Mesendoderm (in vitro differentiated cells): ENCODE data around the gene PCYT1B.
A peak's percentile ranks its signal among the peaks of the same experiment; 100 is the strongest.

Source experiments
- DNase-seq: peaks from one replicate; pipeline ENCODE4 v3.0.0; 2013
- H2AK5ac ChIP-seq: 2 replicates; pipeline ENCODE4 v1.6.1; 2013; ENCODE audit warnings: low read length, inconsistent platforms
- H2BK120ac ChIP-seq: 2 replicates; pipeline ENCODE4 v1.6.1; 2013; ENCODE audit warnings: low read depth, mild to moderate bottlenecking, low read length, moderate library complexity, mixed read lengths
- H2BK15ac ChIP-seq: replicated peaks from 2 replicates; pipeline ENCODE4 v1.6.1; 2013; ENCODE audit warnings: low read depth, mild to moderate bottlenecking, moderate library complexity
- H2BK5ac ChIP-seq: 2 replicates; pipeline ENCODE4 v1.6.1; 2013; ENCODE audit warnings: low read length, inconsistent platforms
- H3K18ac ChIP-seq: 2 replicates; pipeline ENCODE4 v1.6.1; 2013; ENCODE audit warnings: mild to moderate bottlenecking, low read length, mixed read lengths
- H3K23ac ChIP-seq: one replicate; pipeline ENCODE4 v1.6.1; 2013; ENCODE audit warnings: low read length
- H3K27ac ChIP-seq: 2 replicates; pipeline ENCODE4 v1.5.1; 2013; ENCODE audit warnings: low read depth, mild to moderate bottlenecking, inconsistent platforms, low read length, moderate library complexity
- H3K27me3 ChIP-seq: 2 replicates; pipeline ENCODE4 v1.6.1; 2013; ENCODE audit warnings: low read length, control low read depth, mild to moderate bottlenecking, inconsistent platforms; ENCODE audit not compliant: insufficient read depth, poor library complexity
- H3K36me3 ChIP-seq: 2 replicates; pipeline ENCODE4 v1.6.1; 2013; ENCODE audit warnings: low read length, inconsistent platforms; ENCODE audit not compliant: control insufficient read depth, insufficient read depth
- H3K4ac ChIP-seq: one replicate; pipeline ENCODE4 v1.6.1; 2013; ENCODE audit warnings: low read depth, mild to moderate bottlenecking, low read length, moderate library complexity
- H3K4me1 ChIP-seq: 2 replicates; pipeline ENCODE4 v1.6.1; 2013; ENCODE audit warnings: low read depth, low read length, inconsistent platforms; ENCODE audit not compliant: control insufficient read depth
- H3K4me2 ChIP-seq: 2 replicates; pipeline ENCODE4 v1.6.1; 2013; ENCODE audit warnings: low read length
- H3K4me3 ChIP-seq: 2 replicates; pipeline ENCODE4 v1.5.1; 2013; ENCODE audit warnings: mild to moderate bottlenecking, low read length
- H3K56ac ChIP-seq: one replicate; pipeline ENCODE4 v1.6.1; 2013; ENCODE audit warnings: low read length
- H3K79me1 ChIP-seq: 2 replicates; pipeline ENCODE4 v1.6.1; 2013; ENCODE audit warnings: low read length, inconsistent platforms
- H3K79me2 ChIP-seq: 2 replicates; pipeline ENCODE4 v1.6.1; 2013; ENCODE audit warnings: mild to moderate bottlenecking, low read length; ENCODE audit not compliant: control insufficient read depth, insufficient read depth
- H3K9ac ChIP-seq: 2 replicates; pipeline ENCODE4 v1.6.1; 2013; ENCODE audit warnings: low read length, inconsistent platforms
- H4K5ac ChIP-seq: one replicate; pipeline ENCODE4 v1.6.1; 2013; ENCODE audit warnings: low read length
- H4K8ac ChIP-seq: one replicate; pipeline ENCODE4 v1.6.1; 2013; ENCODE audit warnings: low read depth, mild to moderate bottlenecking, control low read depth, low read length, moderate library complexity
- WGBS: extraction: QIAGEN DNeasy Blood & Tissue Kit; methylation state at CpG from one replicate; pipeline ENCODE4 v1.1.7; 2013; ENCODE audit warnings: low lambda C conversion rate, missing lambda C conversion rate; ENCODE audit not compliant: insufficient coverage; ENCODE audit errors: extremely low coverage; 5-methylcytosine and 5-hydroxymethylcytosine counted together

The PCYT1B gene

DNA sequence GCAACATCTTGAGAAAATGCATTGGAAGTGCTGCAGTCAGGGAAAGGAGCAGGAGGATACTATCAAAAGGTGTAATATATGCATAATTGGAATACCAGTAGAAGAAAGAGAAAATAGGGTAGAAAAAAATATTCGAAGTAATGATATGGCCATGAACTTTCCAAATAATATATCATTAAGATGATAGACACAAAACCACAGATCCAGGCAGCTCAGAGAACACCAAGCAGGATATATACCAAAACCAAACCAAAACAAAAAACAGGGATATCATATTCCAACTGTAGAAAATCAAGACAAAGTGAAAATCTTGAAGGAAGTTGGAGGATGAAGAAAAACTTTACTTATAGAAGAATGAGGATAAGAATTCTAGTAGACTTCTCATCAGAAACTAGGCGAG is 36.9 kb upstream of the PCYT1B start:
- Histone ChIP-seq H3K4ac (no peak overlapping the region), H3K18ac (no peak overlapping the region), H3K4me2 (no peak overlapping the region), H2BK120ac (no peak overlapping the region), H3K4me3 (no peak overlapping the region), H3K4me1 (no peaks in the 10 kb centered on the region), H3K23ac (no peak overlapping the region), H3K27ac (no peak overlapping the region), H3K36me3 (no peaks in the 10 kb centered on the region), H3K79me1 (no peaks in the 10 kb centered on the region), H2BK5ac (no peak overlapping the region), H4K5ac (no peak overlapping the region), H4K8ac (no peak overlapping the region), H3K79me2 (no peaks in the 10 kb centered on the region), H3K27me3 (no peaks in the 10 kb centered on the region), H2AK5ac (no peak overlapping the region), H3K9ac (no peak overlapping the region), H3K56ac (no peak overlapping the region), H2BK15ac (no peak overlapping the region)
- no peak for DNase-seq
- WGBS: no CpG with 5 or more reads among the region's 2 CpGs

DNA sequence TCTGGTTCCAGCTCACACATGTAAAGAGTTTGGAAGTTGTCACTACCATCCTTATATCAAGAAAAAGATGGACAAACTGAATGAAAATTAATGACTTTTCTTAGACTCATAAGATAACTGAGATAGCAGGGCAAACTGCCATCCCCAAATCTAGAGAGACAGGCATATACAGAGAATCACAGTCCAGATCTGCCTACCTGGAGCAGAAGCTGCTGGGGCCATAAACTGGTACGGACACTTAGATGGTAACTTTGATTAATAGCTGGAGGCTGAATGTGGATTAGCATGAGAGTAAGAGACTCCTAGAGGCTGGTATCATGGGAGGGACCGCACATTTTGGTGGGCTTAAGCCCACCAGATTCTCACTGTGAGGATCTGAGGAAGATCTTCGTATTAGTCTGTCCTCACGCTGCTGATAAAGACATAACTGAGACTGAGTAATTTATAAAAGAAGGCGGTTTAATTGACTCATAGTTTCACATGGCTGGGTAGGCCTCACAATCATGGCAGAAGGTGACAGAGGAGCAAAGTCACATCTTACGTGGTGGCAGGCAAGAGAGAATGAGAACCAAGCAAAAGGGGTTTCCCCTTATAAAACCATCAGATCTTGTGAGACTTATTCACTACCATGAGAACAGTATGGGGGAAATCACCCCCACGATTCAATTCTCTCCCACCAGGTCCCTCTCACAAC is 35.7 kb upstream of the PCYT1B start:
- no peak overlapping the region for H3K27ac ChIP-seq
- no peaks in the 10 kb centered on the region for H3K79me2 ChIP-seq
- no peak overlapping the region for H2BK15ac ChIP-seq
- H3K36me3 ChIP-seq: no peaks in the 10 kb centered on the region
- DNase-seq: no peak
- H3K4me3 ChIP-seq: no peak overlapping the region
- no peak overlapping the region for H4K8ac ChIP-seq
- H3K9ac ChIP-seq: no peak overlapping the region
- no peaks in the 10 kb centered on the region for H3K79me1 ChIP-seq
- no peak overlapping the region for H2AK5ac ChIP-seq
- no peaks in the 10 kb centered on the region for H3K4me1 ChIP-seq
- H3K56ac ChIP-seq: no peak overlapping the region
- no peak overlapping the region for H3K4ac ChIP-seq
- H3K18ac ChIP-seq: no peak overlapping the region
- no peak overlapping the region for H2BK5ac ChIP-seq
- no peaks in the 10 kb centered on the region for H3K27me3 ChIP-seq
- H2BK120ac ChIP-seq: no peak overlapping the region
- no CpG with 5 or more reads among the region's 7 CpGs for WGBS
- no peak overlapping the region for H4K5ac ChIP-seq
- H3K4me2 ChIP-seq: no peak overlapping the region
- H3K23ac ChIP-seq: no peak overlapping the region

DNA sequence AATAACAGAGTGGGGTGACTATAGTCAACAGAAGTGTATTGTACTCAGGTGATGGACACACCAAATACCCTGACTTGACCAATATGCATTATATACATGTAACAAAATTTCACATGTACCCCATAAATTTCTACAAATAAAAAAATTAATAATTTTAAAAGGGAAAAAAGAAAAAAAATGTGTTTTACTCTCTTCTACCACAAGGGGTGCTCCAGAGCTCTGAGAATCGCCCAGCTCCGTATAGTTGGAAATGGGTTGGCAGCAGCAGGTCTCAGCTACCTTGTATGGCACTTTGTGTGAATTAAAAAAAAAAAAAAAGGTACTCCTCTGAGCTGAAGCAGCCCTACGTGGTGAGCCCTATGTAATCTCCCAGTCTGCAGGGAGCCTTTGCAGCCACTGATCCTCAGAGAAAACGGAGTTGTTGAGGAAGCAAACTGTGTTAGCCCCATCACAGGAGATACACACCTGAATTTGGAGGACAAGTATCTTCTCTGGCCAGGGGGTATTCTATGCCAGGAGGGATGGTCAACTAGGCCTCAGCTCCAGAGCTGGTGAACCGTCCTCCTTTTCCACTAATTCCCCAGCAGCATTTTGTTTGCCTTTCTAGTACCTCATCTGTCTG is 29.4 kb upstream of the PCYT1B start:
- H3K27me3 ChIP-seq: no peaks in the 10 kb centered on the region
- no peaks in the 10 kb centered on the region for H3K79me2 ChIP-seq
- H3K4me2 ChIP-seq: no peak overlapping the region
- no peak overlapping the region for H4K5ac ChIP-seq
- H3K27ac ChIP-seq: no peak overlapping the region
- no peak overlapping the region for H2BK120ac ChIP-seq
- H3K4ac ChIP-seq: no peak overlapping the region
- no peak overlapping the region for H3K56ac ChIP-seq
- H3K23ac ChIP-seq: no peak overlapping the region
- H2BK15ac ChIP-seq: no peak overlapping the region
- H3K9ac ChIP-seq: no peak overlapping the region
- no CpG with 5 or more reads among the region's 5 CpGs for WGBS
- H3K4me3 ChIP-seq: no peak overlapping the region
- no peaks in the 10 kb centered on the region for H3K79me1 ChIP-seq
- no peak overlapping the region for H2AK5ac ChIP-seq
- no peak overlapping the region for H3K18ac ChIP-seq
- no peaks in the 10 kb centered on the region for H3K36me3 ChIP-seq
- H4K8ac ChIP-seq: no peak overlapping the region
- no peak overlapping the region for H2BK5ac ChIP-seq
- peak; percentile 21 for DNase-seq
- no peaks in the 10 kb centered on the region for H3K4me1 ChIP-seq

- H2BK15ac ChIP-seq: no peak overlapping the region
- H3K27ac ChIP-seq: no peak overlapping the region
Measured at GRCh38 chrX:24673424-24673823, 26.3 kb upstream of the PCYT1B start.

GRCh38 chrX:24672701-24673190 is 25.6 kb upstream of the PCYT1B start:
- no peak overlapping the region for H2BK5ac ChIP-seq

More at GRCh38 chrX:24673424-24673823, 26.3 kb upstream of the PCYT1B start:
- DNase-seq: no peak
- Histone ChIP-seq H3K79me2 (no peaks in the 10 kb centered on the region), H3K4me3 (no peak overlapping the region), H2BK120ac (no peak overlapping the region), H3K79me1 (no peaks in the 10 kb centered on the region), H2BK5ac (no peak overlapping the region), H2AK5ac (no peak overlapping the region), H3K18ac (no peak overlapping the region), H3K4me1 (no peaks in the 10 kb centered on the region), H3K36me3 (no peaks in the 10 kb centered on the region), H3K9ac (no peak overlapping the region), H3K23ac (no peak overlapping the region), H3K4me2 (no peak overlapping the region), H3K56ac (no peak overlapping the region), H4K8ac (no peak overlapping the region), H3K4ac (no peak overlapping the region), H3K27me3 (no peaks in the 10 kb centered on the region), H4K5ac (no peak overlapping the region)
- WGBS: no CpG with 5 or more reads among the region's 2 CpGs

More at GRCh38 chrX:24672701-24673190, 25.6 kb upstream of the PCYT1B start:
- no peak overlapping the region for H3K56ac ChIP-seq
- no peaks in the 10 kb centered on the region for H3K36me3 ChIP-seq
- H4K5ac ChIP-seq: no peak overlapping the region
- no peak overlapping the region for H3K4ac ChIP-seq
- no peak overlapping the region for H4K8ac ChIP-seq
- H3K4me3 ChIP-seq: no peak overlapping the region
- H3K79me1 ChIP-seq: no peaks in the 10 kb centered on the region
- DNase-seq: peak; percentile 19
- H3K9ac ChIP-seq: no peak overlapping the region
- no peak overlapping the region for H3K27ac ChIP-seq
- no peak overlapping the region for H2AK5ac ChIP-seq
- H3K79me2 ChIP-seq: no peaks in the 10 kb centered on the region
- no CpG with 5 or more reads among the region's 11 CpGs for WGBS
- no peaks in the 10 kb centered on the region for H3K4me1 ChIP-seq
- H3K27me3 ChIP-seq: no peaks in the 10 kb centered on the region
- no peak overlapping the region for H3K18ac ChIP-seq
- H3K23ac ChIP-seq: no peak overlapping the region
- no peak overlapping the region for H2BK15ac ChIP-seq
- H3K4me2 ChIP-seq: no peak overlapping the region
- no peak overlapping the region for H2BK120ac ChIP-seq
